Measurements from ENCODE around the gene CLDN3. TPM values are rescaled to one million over a fixed set of nuclear protein-coding genes. Genes with fewer than 3 reads are reported as not detected.

CLDN3 gene
- polyA plus RNA-seq, 2 of the 4 experiments (the other 2 are of a cell fraction), result 1.7 to 2.0 TPM

GRCh38 chr7:73815436-73815835 lies 45.4 kb upstream of the CLDN3 start:
- Histone ChIP-seq H3K9me3 (no peaks in the 10 kb centered on the region), H3K4me2 (no peak overlapping the region), H3K4me3 (no peak overlapping the region), H3K4me1 (no peaks in the 10 kb centered on the region), H3K27ac (no peak overlapping the region)
- CTCF ChIA-PET, result interaction anchor here (0.6 to 4.5 kb wide), 6 partner anchors 12 to 209 kb away, joined by 3 to 36 read pairs (median 3); no protein-coding TSS in a partner anchor
- WGBS (ENCODE audit: missing lambda C conversion rate), result 63% methylated on average over 8 of the region's 8 CpGs
- POLR2A ChIA-PET, result interaction anchor here (0.7 kb wide), 1 partner anchor 212 kb away, joined by 6 read pairs; no protein-coding TSS in a partner anchor
- FAIRE-seq (no peak), DNase-seq (ENCODE audit: low read depth in 1 of 2, low spot score in 1 of 2) (no peak), ATAC-seq (no peak)
- TF ChIP-seq ATOH8 (CRISPR knock-in tag; IDR thresholded peaks at IDR 0.05; ENCODE audit: low read depth) (no peak), POLR2AphosphoS2 (conservative IDR thresholded peaks at IDR 0.05; ENCODE audit: low read length) (no peak), CBX8 (IDR thresholded peaks at IDR 0.05) (no peak), SMC3 (IDR thresholded peaks at IDR 0.05) (no peak)

DNA sequence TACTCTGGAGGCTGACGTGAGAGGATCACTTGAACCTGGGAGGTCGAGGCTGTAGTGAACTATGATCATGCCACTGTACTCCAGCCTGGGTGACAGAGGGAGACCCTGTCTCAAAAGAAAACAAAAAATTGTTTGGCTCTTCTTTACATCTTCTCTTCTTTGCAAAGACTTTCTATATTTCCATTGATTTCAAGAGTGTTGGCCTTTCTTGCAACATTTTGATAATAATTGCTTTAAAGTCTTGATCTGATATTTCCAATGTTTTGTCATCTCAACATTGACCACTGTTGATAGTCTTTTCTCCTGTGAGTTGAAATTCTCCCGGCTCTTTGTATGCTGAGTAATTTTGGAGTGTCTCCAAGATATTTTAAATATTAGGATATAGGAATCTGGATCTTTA lies 42.9 kb upstream of the CLDN3 start:
- DNase-seq (ENCODE audit: low read depth in 1 of 2, low spot score in 1 of 2) (no peak), ATAC-seq (no peak), FAIRE-seq (no peak)
- no peak for TF ChIP-seq MAZ (IDR thresholded peaks at IDR 0.05; ENCODE audit: borderline replicate concordance, low read depth, low read length)
- TF ChIP-seq TP53 (CRISPR knock-in tag; IDR thresholded peaks at IDR 0.05), result no peak
- TF ChIP-seq HDAC2 (IDR thresholded peaks at IDR 0.05), result no peak
- TF ChIP-seq FOXS1 (CRISPR knock-in tag; IDR thresholded peaks at IDR 0.05), result no peak
- TF ChIP-seq PBX3 (IDR thresholded peaks at IDR 0.05), result no peak
- no peak for TF ChIP-seq RAD21 (conservative IDR thresholded peaks at IDR 0.05 in 1 of 2, IDR thresholded peaks at IDR 0.05 in 1 of 2)
- no peak for TF ChIP-seq MAFK (IDR thresholded peaks at IDR 0.05; ENCODE audit: partially characterized antibody)
- no peak for TF ChIP-seq NFE2L2 (conservative IDR thresholded peaks at IDR 0.05; ENCODE audit: low read length)
- TF ChIP-seq KDM1A (IDR thresholded peaks at IDR 0.05; ENCODE audit: low read depth), result no peak
- no peak for TF ChIP-seq RARB (CRISPR knock-in tag; IDR thresholded peaks at IDR 0.05)
- no peak for TF ChIP-seq CHD2 (IDR thresholded peaks at IDR 0.05; ENCODE audit: low read length, partially characterized antibody)
- TF ChIP-seq HOXB13 (CRISPR knock-in tag; IDR thresholded peaks at IDR 0.05; ENCODE audit: low read depth), result no peak
- no peak for TF ChIP-seq RFX5 (IDR thresholded peaks at IDR 0.05)
- no peak for TF ChIP-seq HOXA7 (CRISPR knock-in tag; IDR thresholded peaks at IDR 0.05)
- no peak for TF ChIP-seq TFCP2L1 (CRISPR knock-in tag; IDR thresholded peaks at IDR 0.05)
- H3K4me1 ChIP-seq, result peaks cover 7% of the 10 kb centered on the region; the same call in 2 of the 3 replicates
- ChIA-PET CTCF (interaction anchor here (3.2 to 4.5 kb wide), 2 partner anchors 9 to 43 kb away, joined by 28 to 36 read pairs; no protein-coding TSS in a partner anchor), POLR2A (no interaction called here)
- H3K4me3 ChIP-seq, result no peak overlapping the region
- 67% methylated on average over 3 of the region's 3 CpGs for WGBS (ENCODE audit: missing lambda C conversion rate)
- no peak overlapping the region for H3K4me2 ChIP-seq
- H3K27ac ChIP-seq, result no peak overlapping the region
- no peaks in the 10 kb centered on the region for H3K9me3 ChIP-seq

- Histone ChIP-seq H3K4me1 (peaks cover 7% of the 10 kb centered on the region; the same call in 2 of the 3 replicates), H3K4me3 (no peak overlapping the region), H3K4me2 (no peak overlapping the region), H3K9me3 (no peaks in the 10 kb centered on the region), H3K27ac (no peak overlapping the region)
- POLR2A ChIA-PET, result no interaction called here
- CTCF ChIA-PET, result interaction anchor here (0.7 to 4.9 kb wide), 18 partner anchors 10 to 195 kb away, joined by 3 to 53 read pairs (median 4); partner anchors contain the start of gene METTL27
- WGBS (ENCODE audit: missing lambda C conversion rate), result 12% methylated on average over 9 of the region's 11 CpGs
- DNase-seq (ENCODE audit: low read depth in 1 of 2, low spot score in 1 of 2) (peak; percentile 67 to 72), ATAC-seq (peak; percentile 93 to 97), FAIRE-seq (no peak)
- TF ChIP-seq GATA3 (IDR thresholded peaks at IDR 0.05; ENCODE audit: borderline replicate concordance) (no peak), NPAS2 (CRISPR knock-in tag; IDR thresholded peaks at IDR 0.05; ENCODE audit: borderline replicate concordance) (no peak), EHF (CRISPR knock-in tag; IDR thresholded peaks at IDR 0.05) (no peak), SMC3 (IDR thresholded peaks at IDR 0.05) (peak; percentile 79), HOXB5 (CRISPR knock-in tag; IDR thresholded peaks at IDR 0.05) (no peak), FOSL2 (IDR thresholded peaks at IDR 0.05) (no peak), FOSL2 (CRISPR knock-in tag; IDR thresholded peaks at IDR 0.05) (no peak), EP300 (IDR thresholded peaks at IDR 0.05) (no peak), ESRRA (IDR thresholded peaks at IDR 0.05; ENCODE audit: borderline replicate concordance, low read length) (no peak), RNF2 (IDR thresholded peaks at IDR 0.05; ENCODE audit: borderline replicate concordance, low read depth) (no peak), SREBF2 (IDR thresholded peaks at IDR 0.05) (no peak), RARB (CRISPR knock-in tag; IDR thresholded peaks at IDR 0.05) (no peak), KDM5A (IDR thresholded peaks at IDR 0.05) (no peak)
- TF ChIP-seq, protein P1, sequence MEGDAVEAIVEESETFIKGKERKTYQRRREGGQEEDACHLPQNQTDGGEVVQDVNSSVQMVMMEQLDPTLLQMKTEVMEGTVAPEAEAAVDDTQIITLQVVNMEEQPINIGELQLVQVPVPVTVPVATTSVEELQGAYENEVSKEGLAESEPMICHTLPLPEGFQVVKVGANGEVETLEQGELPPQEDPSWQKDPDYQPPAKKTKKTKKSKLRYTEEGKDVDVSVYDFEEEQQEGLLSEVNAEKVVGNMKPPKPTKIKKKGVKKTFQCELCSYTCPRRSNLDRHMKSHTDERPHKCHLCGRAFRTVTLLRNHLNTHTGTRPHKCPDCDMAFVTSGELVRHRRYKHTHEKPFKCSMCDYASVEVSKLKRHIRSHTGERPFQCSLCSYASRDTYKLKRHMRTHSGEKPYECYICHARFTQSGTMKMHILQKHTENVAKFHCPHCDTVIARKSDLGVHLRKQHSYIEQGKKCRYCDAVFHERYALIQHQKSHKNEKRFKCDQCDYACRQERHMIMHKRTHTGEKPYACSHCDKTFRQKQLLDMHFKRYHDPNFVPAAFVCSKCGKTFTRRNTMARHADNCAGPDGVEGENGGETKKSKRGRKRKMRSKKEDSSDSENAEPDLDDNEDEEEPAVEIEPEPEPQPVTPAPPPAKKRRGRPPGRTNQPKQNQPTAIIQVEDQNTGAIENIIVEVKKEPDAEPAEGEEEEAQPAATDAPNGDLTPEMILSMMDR (IDR thresholded peaks at IDR 0.05), result peak; percentile 59
Observed at GRCh38 chr7:73811760-73812168, 41.7 kb upstream of the CLDN3 start.
